ENCODE results near the gene EHBP1. TPM values are rescaled to one million over a fixed set of nuclear protein-coding genes. Genes with fewer than 3 reads are reported as not detected.

Gene EHBP1
- total and polyA plus RNA-seq, 2 experiments from 2014 or later, result 11.7 to 30.8 TPM

DNA sequence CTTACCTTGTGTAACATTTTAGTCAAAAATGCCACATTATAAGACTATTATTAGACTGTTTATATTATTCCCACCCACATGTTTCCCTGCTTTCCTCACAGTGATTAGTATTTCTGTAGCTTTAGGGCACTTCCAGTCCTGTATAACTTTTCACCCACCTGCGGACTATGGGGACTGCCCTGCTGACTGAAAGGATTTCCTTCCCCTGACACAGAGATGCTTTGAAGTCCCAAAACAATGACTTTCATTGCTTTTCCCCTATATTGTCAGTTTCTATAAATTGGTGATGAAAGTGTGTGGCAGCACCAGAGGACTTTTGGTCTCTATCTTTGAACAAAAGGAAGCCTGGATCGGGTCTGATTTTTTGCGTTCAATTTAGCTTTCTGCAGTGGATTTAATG lies 286.1 kb downstream of the EHBP1 start:
- TF ChIP-seq, protein P1, sequence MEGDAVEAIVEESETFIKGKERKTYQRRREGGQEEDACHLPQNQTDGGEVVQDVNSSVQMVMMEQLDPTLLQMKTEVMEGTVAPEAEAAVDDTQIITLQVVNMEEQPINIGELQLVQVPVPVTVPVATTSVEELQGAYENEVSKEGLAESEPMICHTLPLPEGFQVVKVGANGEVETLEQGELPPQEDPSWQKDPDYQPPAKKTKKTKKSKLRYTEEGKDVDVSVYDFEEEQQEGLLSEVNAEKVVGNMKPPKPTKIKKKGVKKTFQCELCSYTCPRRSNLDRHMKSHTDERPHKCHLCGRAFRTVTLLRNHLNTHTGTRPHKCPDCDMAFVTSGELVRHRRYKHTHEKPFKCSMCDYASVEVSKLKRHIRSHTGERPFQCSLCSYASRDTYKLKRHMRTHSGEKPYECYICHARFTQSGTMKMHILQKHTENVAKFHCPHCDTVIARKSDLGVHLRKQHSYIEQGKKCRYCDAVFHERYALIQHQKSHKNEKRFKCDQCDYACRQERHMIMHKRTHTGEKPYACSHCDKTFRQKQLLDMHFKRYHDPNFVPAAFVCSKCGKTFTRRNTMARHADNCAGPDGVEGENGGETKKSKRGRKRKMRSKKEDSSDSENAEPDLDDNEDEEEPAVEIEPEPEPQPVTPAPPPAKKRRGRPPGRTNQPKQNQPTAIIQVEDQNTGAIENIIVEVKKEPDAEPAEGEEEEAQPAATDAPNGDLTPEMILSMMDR (IDR thresholded peaks at IDR 0.05; ENCODE audit: low read depth, low read length), result no peak
- DNase-seq (ENCODE audit: low read depth in 1 of 2, low spot score in 1 of 2), result no peak
- H3K4me1 ChIP-seq (ENCODE audit: low read depth), result peaks cover 15% of the 10 kb centered on the region
- H3K4me3 ChIP-seq, result no peak overlapping the region
- H3K36me3 ChIP-seq, result peaks cover 4% of the 10 kb centered on the region
- H3K27ac ChIP-seq, result no peak overlapping the region
- H3K9me3 ChIP-seq (ENCODE audit: low read depth), result peaks cover 3% of the 10 kb centered on the region
- no peaks in the 10 kb centered on the region for H3K27me3 ChIP-seq

DNA sequence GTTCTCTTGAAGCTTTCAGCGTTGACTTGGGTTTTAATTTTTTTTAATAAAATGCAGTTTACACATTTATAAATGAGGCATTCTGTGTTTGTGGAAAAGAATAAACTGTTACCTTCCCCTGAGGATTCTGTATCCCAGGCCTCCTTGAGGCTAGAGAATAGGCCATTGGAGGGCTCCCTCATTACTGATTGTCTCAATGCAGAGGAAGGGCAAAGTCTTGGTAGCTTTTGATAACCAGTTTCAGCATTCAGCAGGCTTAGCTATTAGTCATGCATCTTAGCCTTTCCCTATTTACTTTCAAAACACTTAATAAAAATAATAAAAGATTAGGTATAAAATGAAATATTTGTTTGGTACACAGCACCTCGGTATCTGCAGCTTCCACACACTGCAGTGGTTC lies 287.0 kb downstream of the EHBP1 start:
- DNase-seq (ENCODE audit: low read depth in 1 of 2, low spot score in 1 of 2), result no peak

GRCh38 chr2:62994206-62994605 lies 288.7 kb downstream of the EHBP1 start:
- H3K27ac ChIP-seq, result no peak overlapping the region
- TF ChIP-seq, protein P1 (IDR thresholded peaks at IDR 0.05; ENCODE audit: low read depth, low read length), result no peak
- no peak overlapping the region for H3K4me3 ChIP-seq
- peaks cover 15% of the 10 kb centered on the region for H3K4me1 ChIP-seq (ENCODE audit: low read depth)
- DNase-seq (ENCODE audit: low read depth in 1 of 2, low spot score in 1 of 2), result no peak
- H3K27me3 ChIP-seq, result no peaks in the 10 kb centered on the region
- no peaks in the 10 kb centered on the region for H3K9me3 ChIP-seq (ENCODE audit: low read depth)
- peaks cover 2% of the 10 kb centered on the region for H3K36me3 ChIP-seq

More for the DNA sequence above, 287.0 kb downstream of the EHBP1 start:
- TF ChIP-seq, protein P1 (IDR thresholded peaks at IDR 0.05; ENCODE audit: low read depth, low read length), result no peak
- peaks cover 3% of the 10 kb centered on the region for H3K9me3 ChIP-seq (ENCODE audit: low read depth)
- H3K4me3 ChIP-seq, result no peak overlapping the region
- H3K36me3 ChIP-seq, result peaks cover 4% of the 10 kb centered on the region
- peak overlapping the region; percentile 3 for H3K27ac ChIP-seq
- H3K27me3 ChIP-seq, result no peaks in the 10 kb centered on the region
- peaks cover 15% of the 10 kb centered on the region for H3K4me1 ChIP-seq (ENCODE audit: low read depth)

- no peak for DNase-seq (ENCODE audit: low read depth in 1 of 2, low spot score in 1 of 2)
- no peaks in the 10 kb centered on the region for H3K9me3 ChIP-seq (ENCODE audit: low read depth)
- H3K36me3 ChIP-seq, result peaks cover 8% of the 10 kb centered on the region
- TF ChIP-seq, protein P1 (IDR thresholded peaks at IDR 0.05; ENCODE audit: low read depth, low read length), result no peak
- no peak overlapping the region for H3K27ac ChIP-seq
- H3K27me3 ChIP-seq, result no peaks in the 10 kb centered on the region
- peaks cover 15% of the 10 kb centered on the region for H3K4me1 ChIP-seq (ENCODE audit: low read depth)
- no peak overlapping the region for H3K4me3 ChIP-seq
Measured at GRCh38 chr2:62996534-62997186, 291.1 kb downstream of the EHBP1 start.

- Histone ChIP-seq H3K4me1 (ENCODE audit: low read depth) (peaks cover 7% of the 10 kb centered on the region), H3K9me3 (ENCODE audit: low read depth) (no peaks in the 10 kb centered on the region), H3K27me3 (no peaks in the 10 kb centered on the region), H3K36me3 (peaks cover 8% of the 10 kb centered on the region), H3K27ac (no peak overlapping the region), H3K4me3 (no peak overlapping the region)
- peak in 1 of 2 donors; percentile 3 for DNase-seq (ENCODE audit: low read depth in 1 of 2, low spot score in 1 of 2)
- TF ChIP-seq, protein P1 (IDR thresholded peaks at IDR 0.05; ENCODE audit: low read depth, low read length), result no peak
Measured at GRCh38 chr2:62998949-62999348, 293.4 kb downstream of the EHBP1 start.
